PFSK-1 (cell line): ENCODE results near the gene RPAIN.

Source experiments
- POLR2AphosphoS5 ChIP-seq: IDR thresholded peaks from 2 replicates; pipeline ENCODE4 v1.6.1; 2012; ENCODE audit warnings: low read depth, mild to moderate bottlenecking, control low read depth, low read length, moderate library complexity
- TF ChIP-seq, protein P1 (sequence below), 2 experiments: IDR thresholded peaks; 2 replicates each; pipeline versions ENCODE4 v1.6.1 to v1.8.0; 2011 to 2012; ENCODE audit warnings: low read depth in 2 of 2, low read length in 2 of 2, control low read depth in 1 of 2, inconsistent platforms in 1 of 2, mild to moderate bottlenecking in 1 of 2, moderate library complexity in 1 of 2; ENCODE audit not compliant: insufficient read depth in 1 of 2

DNA sequence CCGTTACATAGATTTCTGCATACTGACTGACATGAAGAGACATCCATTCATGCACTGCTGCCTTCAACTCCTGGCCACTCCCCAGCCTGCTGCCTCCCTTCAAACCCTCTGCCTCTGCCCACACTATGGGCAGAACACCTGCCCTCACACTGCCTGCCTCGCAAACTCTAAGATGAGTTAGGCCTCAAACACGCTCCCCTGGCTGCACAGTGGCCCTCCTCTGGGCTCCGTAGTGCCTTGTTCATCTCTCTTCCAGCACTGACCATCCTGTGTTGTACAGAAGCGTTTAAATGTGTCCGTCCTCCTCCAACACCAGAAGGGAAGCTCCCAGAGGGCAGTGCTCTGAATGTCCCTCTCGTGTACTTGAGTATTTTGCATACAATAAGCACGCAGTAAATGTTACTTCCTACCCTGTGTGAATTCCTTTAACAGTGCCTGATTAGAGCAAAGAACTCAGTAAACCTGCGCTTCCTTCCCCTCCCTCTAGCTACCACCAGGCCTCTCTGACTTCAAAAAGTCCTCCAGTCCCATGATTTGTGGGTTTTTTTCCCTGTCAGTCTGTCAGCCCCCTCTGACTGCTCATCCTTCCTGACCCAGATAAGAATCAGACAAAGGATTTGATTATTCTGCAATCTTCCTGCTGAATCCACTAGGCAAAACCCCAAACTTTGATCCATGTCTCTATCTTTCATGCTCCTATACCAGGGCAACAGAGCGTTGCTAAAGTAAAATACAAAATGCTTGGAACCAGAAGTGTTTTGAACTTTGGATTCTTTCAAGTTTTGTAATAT is 44.9 kb downstream of the RPAIN start:
- TF ChIP-seq, protein P1, sequence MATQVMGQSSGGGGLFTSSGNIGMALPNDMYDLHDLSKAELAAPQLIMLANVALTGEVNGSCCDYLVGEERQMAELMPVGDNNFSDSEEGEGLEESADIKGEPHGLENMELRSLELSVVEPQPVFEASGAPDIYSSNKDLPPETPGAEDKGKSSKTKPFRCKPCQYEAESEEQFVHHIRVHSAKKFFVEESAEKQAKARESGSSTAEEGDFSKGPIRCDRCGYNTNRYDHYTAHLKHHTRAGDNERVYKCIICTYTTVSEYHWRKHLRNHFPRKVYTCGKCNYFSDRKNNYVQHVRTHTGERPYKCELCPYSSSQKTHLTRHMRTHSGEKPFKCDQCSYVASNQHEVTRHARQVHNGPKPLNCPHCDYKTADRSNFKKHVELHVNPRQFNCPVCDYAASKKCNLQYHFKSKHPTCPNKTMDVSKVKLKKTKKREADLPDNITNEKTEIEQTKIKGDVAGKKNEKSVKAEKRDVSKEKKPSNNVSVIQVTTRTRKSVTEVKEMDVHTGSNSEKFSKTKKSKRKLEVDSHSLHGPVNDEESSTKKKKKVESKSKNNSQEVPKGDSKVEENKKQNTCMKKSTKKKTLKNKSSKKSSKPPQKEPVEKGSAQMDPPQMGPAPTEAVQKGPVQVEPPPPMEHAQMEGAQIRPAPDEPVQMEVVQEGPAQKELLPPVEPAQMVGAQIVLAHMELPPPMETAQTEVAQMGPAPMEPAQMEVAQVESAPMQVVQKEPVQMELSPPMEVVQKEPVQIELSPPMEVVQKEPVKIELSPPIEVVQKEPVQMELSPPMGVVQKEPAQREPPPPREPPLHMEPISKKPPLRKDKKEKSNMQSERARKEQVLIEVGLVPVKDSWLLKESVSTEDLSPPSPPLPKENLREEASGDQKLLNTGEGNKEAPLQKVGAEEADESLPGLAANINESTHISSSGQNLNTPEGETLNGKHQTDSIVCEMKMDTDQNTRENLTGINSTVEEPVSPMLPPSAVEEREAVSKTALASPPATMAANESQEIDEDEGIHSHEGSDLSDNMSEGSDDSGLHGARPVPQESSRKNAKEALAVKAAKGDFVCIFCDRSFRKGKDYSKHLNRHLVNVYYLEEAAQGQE (IDR thresholded peaks at IDR 0.05; ENCODE audit: insufficient read depth in 1 of 2, low read depth in 2 of 2, low read length in 2 of 2) = no peak
- no peak for TF ChIP-seq POLR2AphosphoS5
